ENCODE measurements around the gene TRMT10B.
"Not testable (repeated sequence)": the region's sequence is repeated elsewhere in the genome, so short reads cannot be mapped to it uniquely, and the experiment has no call there.

The TRMT10B gene

DNA sequence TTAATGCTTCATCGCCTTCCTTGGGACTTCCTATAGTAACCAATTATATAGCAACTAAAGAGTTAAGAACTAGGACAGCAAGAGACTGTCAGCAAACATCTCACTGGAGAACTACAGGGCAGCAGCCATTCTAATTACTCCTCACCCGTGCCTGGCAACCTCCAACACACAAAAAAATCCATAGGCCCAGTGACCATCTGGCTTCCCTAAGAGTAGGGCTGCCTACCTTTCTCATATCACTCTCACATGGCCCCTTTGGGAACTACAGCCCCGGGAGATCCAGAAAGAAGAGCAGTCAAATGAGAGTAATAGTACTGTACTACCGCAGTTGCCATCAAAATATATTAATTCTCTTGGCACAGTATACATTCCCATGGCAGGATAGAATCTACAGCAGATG is 52.7 kb downstream of the TRMT10B start:
- Mint-ChIP-seq H3K27me3 (no peaks in the 10 kb centered on the region), H3K4me3 (no peak overlapping the region), H3K4me1 (peaks cover 34% of the 10 kb centered on the region), H3K27ac (no peak overlapping the region), H3K9me3 (no peaks in the 10 kb centered on the region), H3K36me3 (peaks cover 8% of the 10 kb centered on the region)
- no peak for ATAC-seq

DNA sequence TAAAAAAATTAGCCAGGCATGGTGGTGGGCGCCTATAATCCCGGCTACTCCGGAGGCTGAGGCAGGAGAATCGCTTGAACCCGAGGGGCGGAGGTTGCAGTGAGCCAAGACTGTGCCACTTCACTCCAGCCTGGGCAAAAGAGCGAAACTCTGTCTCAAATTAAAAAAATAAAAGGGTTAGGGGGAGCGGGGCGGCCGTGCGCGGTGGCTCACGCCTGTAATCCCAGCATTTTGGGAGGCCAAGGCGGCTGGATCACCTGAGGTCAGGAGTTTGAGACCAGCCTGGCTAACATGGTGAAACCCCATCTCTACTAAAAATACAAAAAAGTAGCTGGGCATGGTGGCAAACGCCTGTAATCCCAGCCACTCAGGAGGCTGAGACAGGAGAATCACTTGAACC is 56.1 kb downstream of the TRMT10B start:
- Mint-ChIP-seq H3K36me3 (peaks cover 18% of the 10 kb centered on the region), H3K4me1 (peaks cover 15% of the 10 kb centered on the region)
- not testable (repeated sequence) for H3K9me3 Mint-ChIP-seq, H3K4me3 Mint-ChIP-seq, H3K27ac Mint-ChIP-seq, H3K27me3 Mint-ChIP-seq, ATAC-seq

DNA sequence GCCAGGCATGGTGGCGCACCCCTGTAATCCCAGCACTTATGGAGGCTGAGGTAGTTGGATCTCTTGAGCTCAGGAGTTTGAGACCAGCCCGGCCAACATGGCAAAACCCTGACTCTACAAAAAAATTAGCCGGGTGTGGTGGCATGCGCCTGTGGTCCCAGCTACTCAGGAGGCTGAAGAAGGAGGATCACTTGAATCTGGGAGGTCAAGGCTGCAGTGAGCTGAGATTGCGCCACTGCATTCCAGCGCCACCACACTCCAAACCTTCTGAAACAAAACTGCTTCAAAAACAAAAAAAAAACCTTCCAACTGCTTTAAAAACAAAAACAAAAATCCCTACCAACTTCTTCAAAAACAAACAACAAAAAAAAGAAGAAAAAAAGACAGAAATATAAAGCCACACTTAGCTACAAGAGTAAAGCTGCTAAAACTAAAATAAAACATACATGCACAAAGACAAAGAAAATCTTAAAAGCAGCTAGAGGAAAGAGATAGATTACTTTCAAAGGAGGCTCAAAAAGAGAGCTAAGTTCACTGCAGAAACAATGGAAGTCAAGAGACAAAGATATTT is 58.4 kb downstream of the TRMT10B start:
- Mint-ChIP-seq H3K27me3 (no peaks in the 10 kb centered on the region), H3K4me3 (no peak overlapping the region), H3K4me1 (peaks cover 6% of the 10 kb centered on the region), H3K36me3 (peaks cover 14% of the 10 kb centered on the region), H3K9me3 (no peaks in the 10 kb centered on the region), H3K27ac (no peak overlapping the region)
- no peak for ATAC-seq

DNA sequence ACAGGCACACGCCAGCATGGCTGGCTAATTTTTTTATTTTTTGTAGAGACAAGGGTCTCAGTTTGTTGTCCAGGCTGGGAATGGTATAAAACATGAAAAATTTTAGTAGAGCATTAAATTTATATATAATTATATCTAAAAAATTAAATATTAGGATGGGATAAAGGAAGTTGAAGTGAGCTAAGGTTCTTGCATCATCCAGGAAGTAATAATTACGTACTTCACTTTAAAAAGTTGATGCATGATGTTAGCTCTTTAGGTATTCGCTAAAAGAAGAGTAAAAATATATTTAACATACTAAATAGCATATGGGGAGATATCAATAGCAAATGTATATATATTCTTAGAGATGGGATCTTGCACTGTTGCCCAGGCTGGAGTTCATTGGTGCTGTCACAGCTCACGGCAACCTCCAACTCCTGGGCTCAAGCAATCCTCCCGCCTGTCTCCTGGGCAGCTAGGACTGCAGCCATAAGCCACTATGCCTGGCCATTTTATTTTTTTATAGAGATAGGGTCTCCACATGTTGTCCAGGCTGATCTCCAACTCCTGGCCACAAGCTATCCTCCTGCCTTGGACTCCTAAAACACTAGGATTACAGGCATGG is 59.3 kb downstream of the TRMT10B start:
- peaks cover 6% of the 10 kb centered on the region for H3K4me1 Mint-ChIP-seq
- H3K36me3 Mint-ChIP-seq: peaks cover 14% of the 10 kb centered on the region
- H3K27me3 Mint-ChIP-seq: no peaks in the 10 kb centered on the region
- ATAC-seq: no peak
- no peak overlapping the region for H3K27ac Mint-ChIP-seq
- H3K9me3 Mint-ChIP-seq: no peaks in the 10 kb centered on the region
- no peak overlapping the region for H3K4me3 Mint-ChIP-seq

DNA sequence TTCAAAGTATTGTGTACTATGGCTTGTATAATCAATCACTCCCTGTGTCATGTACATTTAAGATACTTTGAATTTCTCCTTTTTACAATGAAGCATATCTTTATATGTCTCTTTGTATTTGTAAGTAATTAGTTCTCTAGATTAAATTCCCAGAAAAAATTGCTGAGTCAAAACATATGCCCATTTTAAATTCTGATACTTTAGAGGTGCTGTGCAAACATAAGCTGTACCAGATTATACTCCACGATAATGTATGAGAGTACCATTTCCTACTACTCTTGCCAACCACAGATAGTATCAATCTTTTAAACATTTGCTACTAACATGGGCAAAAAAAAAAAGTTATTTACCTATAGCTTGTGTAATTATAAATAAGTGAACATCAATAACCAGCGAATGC is 65.2 kb downstream of the TRMT10B start:
- no peaks in the 10 kb centered on the region for H3K9me3 Mint-ChIP-seq
- no peak for ATAC-seq
- no peaks in the 10 kb centered on the region for H3K27me3 Mint-ChIP-seq
- no peaks in the 10 kb centered on the region for H3K4me1 Mint-ChIP-seq
- H3K4me3 Mint-ChIP-seq: no peak overlapping the region
- peaks cover 41% of the 10 kb centered on the region for H3K36me3 Mint-ChIP-seq
- no peak overlapping the region for H3K27ac Mint-ChIP-seq

DNA sequence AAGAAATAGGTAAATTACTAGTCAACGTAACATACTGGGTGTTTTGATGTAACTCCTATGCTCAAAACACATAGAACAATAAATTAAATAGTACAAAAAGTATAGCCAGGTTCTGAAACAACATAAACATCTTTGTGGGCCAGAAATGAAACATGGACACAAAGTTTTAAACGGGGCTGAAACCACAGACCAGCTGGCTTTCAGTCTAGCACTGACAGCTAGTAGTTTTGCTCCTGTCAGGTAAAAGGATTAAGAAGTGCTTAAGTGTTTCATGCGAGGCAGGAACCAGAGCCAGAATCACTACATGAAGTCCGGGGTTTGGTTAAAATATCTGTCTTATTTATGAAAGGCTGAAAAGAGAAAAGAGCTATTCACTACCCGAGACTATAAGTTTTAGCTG is 66.5 kb downstream of the TRMT10B start:
- Mint-ChIP-seq H3K27ac (no peak overlapping the region), H3K4me3 (no peak overlapping the region), H3K9me3 (no peaks in the 10 kb centered on the region), H3K36me3 (peaks cover 53% of the 10 kb centered on the region), H3K27me3 (no peaks in the 10 kb centered on the region), H3K4me1 (no peaks in the 10 kb centered on the region)
- no peak for ATAC-seq

DNA sequence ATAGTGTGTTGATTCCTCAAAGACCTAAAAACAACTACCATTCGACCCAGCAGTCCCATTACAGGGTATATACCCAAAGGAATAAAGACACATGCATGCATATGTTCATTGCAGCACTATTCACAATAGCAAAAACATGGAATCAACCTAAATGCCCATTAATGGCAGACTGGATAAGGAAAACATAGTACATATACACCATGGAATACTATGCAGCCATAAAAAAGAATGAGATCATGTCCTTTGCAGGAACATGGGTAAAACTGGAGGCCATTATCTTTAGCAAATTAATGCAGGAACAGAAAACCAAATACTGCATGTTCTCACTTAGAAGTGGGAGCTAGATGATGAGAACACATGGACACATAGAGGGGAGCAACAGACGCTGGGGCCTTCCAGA is 71.6 kb downstream of the TRMT10B start:
- not testable (repeated sequence) for ATAC-seq, H3K9me3 Mint-ChIP-seq, H3K4me1 Mint-ChIP-seq, H3K27me3 Mint-ChIP-seq, H3K4me3 Mint-ChIP-seq, H3K27ac Mint-ChIP-seq
- H3K36me3 Mint-ChIP-seq: peaks cover 86% of the 10 kb centered on the region

DNA sequence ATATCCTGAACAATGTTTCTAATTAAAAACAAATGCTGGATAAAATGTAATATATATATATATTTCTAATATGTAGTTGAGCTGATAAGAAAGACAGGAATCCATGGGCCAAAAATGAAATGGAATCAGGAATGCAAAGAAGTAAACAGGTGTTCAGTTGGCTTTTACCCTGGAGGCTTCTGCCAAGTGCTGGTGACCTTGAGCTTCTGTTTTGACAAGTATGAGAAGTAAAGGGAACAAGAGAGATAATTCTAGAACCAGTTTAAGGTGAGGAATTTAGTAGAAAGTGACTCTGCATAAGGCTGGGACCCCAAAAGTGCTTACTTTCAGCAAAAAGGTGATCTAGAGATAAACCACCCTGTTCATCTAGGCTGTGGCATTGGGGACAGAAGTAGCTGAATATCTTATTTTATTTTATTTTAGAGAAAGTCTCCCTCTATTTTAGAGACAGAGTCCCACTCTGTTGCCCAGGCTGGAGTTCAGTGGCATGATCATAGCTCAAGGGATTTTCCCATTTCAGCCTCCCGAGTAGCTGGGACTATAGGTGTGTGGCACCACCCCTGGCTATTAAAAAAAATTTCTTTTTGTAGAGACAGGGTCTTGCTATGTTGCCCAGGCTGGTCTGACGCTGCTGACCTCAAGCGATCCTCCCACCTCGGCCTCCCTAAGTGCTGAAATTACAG is 74.0 kb downstream of the TRMT10B start:
- Mint-ChIP-seq H3K4me1 (no peaks in the 10 kb centered on the region), H3K9me3 (no peaks in the 10 kb centered on the region), H3K27ac (no peak overlapping the region), H3K36me3 (peaks cover 64% of the 10 kb centered on the region), H3K4me3 (no peak overlapping the region), H3K27me3 (no peaks in the 10 kb centered on the region)
- ATAC-seq: no peak

Data from stimulated activated memory B cell treated with anti-CD40 and anti-IgM and Interleukin-4, amounts not matched to agents 10 μg/mL and 1 μg/mL and 100 μg/mL, for 72 hours (primary cell).